ENCODE measurements around the gene OLFML2A. TPM values are rescaled to one million over a fixed set of nuclear protein-coding genes. Genes with fewer than 3 reads are reported as not detected.

Gene OLFML2A
- total and polyA plus RNA-seq, 2 donors (not counting 1 experiment from before 2014, with no cell fraction given) = 0.76 to 0.88 TPM

GRCh38 chr9:124789531-124789930 lies 12.6 kb downstream of the OLFML2A start:
- no peak for ATAC-seq (ENCODE audit: low read depth)
- Histone ChIP-seq H4K20me1 (ENCODE audit: control insufficient read depth, insufficient read depth, low read length, poor library complexity, severe bottlenecking) (no peaks in the 10 kb centered on the region), H3K4me3 (ENCODE audit: control extremely low read depth in 1 of 5, extremely low read depth in 1 of 5, insufficient read depth in 1 of 5, low read depth in 2 of 5, low read length in 4 of 5) (no peak overlapping the region), H3K9me3 (ENCODE audit: control extremely low read depth in 1 of 3, control insufficient read depth in 2 of 3, insufficient read depth in 1 of 3, low read length in 2 of 3) (no peaks in the 10 kb centered on the region), H3K27ac (ENCODE audit: low read length in 2 of 2) (no peak overlapping the region), H3K4me1 (ENCODE audit: control insufficient read depth in 2 of 2, insufficient read depth in 2 of 2, low read length in 2 of 2) (peaks cover 12 to 15% of the 10 kb centered on the region in 2 donors), H3K79me2 (ENCODE audit: control insufficient read depth, insufficient read depth, low read length) (no peaks in the 10 kb centered on the region), H3K9ac (ENCODE audit: low read length) (no peak overlapping the region), H2AFZ (ENCODE audit: insufficient read depth, low read depth, low read length, poor library complexity, severe bottlenecking) (no peak overlapping the region), H3K27me3 (replicated peaks in 1 of 4; ENCODE audit: control extremely low read depth in 1 of 4, control insufficient read depth in 3 of 4, insufficient read depth in 4 of 4, low read length in 3 of 4) (no peaks in the 10 kb centered on the region), H3K4me2 (replicated peaks; ENCODE audit: low read depth, low read length, poor library complexity, severe bottlenecking) (no peak overlapping the region), H3K36me3 (replicated peaks in 1 of 2; ENCODE audit: control extremely low read depth in 1 of 2, control insufficient read depth in 1 of 2, extremely low read depth in 1 of 2, insufficient read depth in 2 of 2, low read length in 1 of 2) (no peaks in the 10 kb centered on the region)
- no peaks in the 10 kb centered on the region for H3K27me3 Mint-ChIP-seq
- ChIA-PET POLR2A (no interaction called here), CTCF (interaction anchor here (1.1 kb wide), 1 partner anchor 64 kb away, joined by 3 read pairs; the partner anchor contains the start of gene WDR38)
- no peak overlapping the region for H3K27ac Mint-ChIP-seq
- no peak for DNase-seq
- WGBS (ENCODE audit: insufficient coverage) = 67% methylated on average over 2 of the region's 2 CpGs
- peaks cover 16% of the 10 kb centered on the region for H3K4me1 Mint-ChIP-seq
- no peak for TF ChIP-seq EZH2 (IDR thresholded peaks at IDR 0.05; ENCODE audit: borderline replicate concordance, insufficient read depth, low read depth, low read length, poor library complexity, severe bottlenecking)
- TF ChIP-seq, protein P1, sequence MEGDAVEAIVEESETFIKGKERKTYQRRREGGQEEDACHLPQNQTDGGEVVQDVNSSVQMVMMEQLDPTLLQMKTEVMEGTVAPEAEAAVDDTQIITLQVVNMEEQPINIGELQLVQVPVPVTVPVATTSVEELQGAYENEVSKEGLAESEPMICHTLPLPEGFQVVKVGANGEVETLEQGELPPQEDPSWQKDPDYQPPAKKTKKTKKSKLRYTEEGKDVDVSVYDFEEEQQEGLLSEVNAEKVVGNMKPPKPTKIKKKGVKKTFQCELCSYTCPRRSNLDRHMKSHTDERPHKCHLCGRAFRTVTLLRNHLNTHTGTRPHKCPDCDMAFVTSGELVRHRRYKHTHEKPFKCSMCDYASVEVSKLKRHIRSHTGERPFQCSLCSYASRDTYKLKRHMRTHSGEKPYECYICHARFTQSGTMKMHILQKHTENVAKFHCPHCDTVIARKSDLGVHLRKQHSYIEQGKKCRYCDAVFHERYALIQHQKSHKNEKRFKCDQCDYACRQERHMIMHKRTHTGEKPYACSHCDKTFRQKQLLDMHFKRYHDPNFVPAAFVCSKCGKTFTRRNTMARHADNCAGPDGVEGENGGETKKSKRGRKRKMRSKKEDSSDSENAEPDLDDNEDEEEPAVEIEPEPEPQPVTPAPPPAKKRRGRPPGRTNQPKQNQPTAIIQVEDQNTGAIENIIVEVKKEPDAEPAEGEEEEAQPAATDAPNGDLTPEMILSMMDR (IDR thresholded peaks at IDR 0.05) = no peak
- H3K4me3 Mint-ChIP-seq = no peak overlapping the region
- H3K9me3 Mint-ChIP-seq (ENCODE audit: insufficient read depth) = no peaks in the 10 kb centered on the region
- intact Hi-C loops (cut with micrococcal nuclease) = no loop called here

DNA sequence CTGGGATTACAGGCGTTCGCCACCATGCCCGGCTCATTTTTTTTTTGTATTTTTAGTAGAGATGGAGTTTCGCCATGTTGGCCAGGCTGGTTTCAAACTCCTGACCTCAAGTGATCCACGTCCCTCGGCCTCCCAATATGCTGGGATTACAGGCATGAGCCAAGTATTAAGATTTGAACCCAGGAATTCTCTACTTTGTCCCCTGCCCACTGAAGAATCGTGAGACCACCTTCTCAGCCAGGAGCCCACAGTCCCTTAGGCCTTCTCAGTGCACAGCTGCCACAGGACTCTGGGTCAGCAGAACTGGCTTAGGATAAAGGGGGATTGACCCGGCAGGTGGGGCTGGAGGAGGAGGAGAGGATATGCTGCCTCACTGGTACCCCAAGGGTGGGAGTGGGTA lies 13.4 kb downstream of the OLFML2A start:
- H3K27ac Mint-ChIP-seq = no peak overlapping the region
- intact Hi-C loops (cut with micrococcal nuclease) = no loop called here
- no peak overlapping the region for H3K4me3 Mint-ChIP-seq
- H3K27me3 ChIP-seq (replicated peaks in 1 of 4; ENCODE audit: control extremely low read depth in 1 of 4, control insufficient read depth in 3 of 4, insufficient read depth in 4 of 4, low read length in 3 of 4) = peaks cover 0 to 4% (median 0%) of the 10 kb centered on the region in 4 experiments
- no peak overlapping the region for H3K27ac ChIP-seq (ENCODE audit: low read length in 2 of 2)
- no peak for ATAC-seq (ENCODE audit: low read depth)
- DNase-seq = no peak
- H3K36me3 ChIP-seq (replicated peaks in 1 of 2; ENCODE audit: control extremely low read depth in 1 of 2, control insufficient read depth in 1 of 2, extremely low read depth in 1 of 2, insufficient read depth in 2 of 2, low read length in 1 of 2) = no peaks in the 10 kb centered on the region
- peaks cover 16% of the 10 kb centered on the region for H3K4me1 Mint-ChIP-seq
- ChIA-PET POLR2A (no interaction called here), CTCF (interaction anchor here (1.1 kb wide), 1 partner anchor 63 kb away, joined by 3 read pairs; the partner anchor contains the start of gene WDR38)
- H3K9me3 Mint-ChIP-seq (ENCODE audit: insufficient read depth) = no peaks in the 10 kb centered on the region
- H4K20me1 ChIP-seq (ENCODE audit: control insufficient read depth, insufficient read depth, low read length, poor library complexity, severe bottlenecking) = no peaks in the 10 kb centered on the region
- H3K9me3 ChIP-seq (ENCODE audit: control extremely low read depth in 1 of 3, control insufficient read depth in 2 of 3, insufficient read depth in 1 of 3, low read length in 2 of 3) = no peaks in the 10 kb centered on the region
- H3K79me2 ChIP-seq (ENCODE audit: control insufficient read depth, insufficient read depth, low read length) = no peaks in the 10 kb centered on the region
- H3K4me1 ChIP-seq (ENCODE audit: control insufficient read depth in 2 of 2, insufficient read depth in 2 of 2, low read length in 2 of 2) = peaks cover 12 to 15% of the 10 kb centered on the region in 2 donors
- H3K4me2 ChIP-seq (replicated peaks; ENCODE audit: low read depth, low read length, poor library complexity, severe bottlenecking) = no peak overlapping the region
- no peak for TF ChIP-seq EZH2 (IDR thresholded peaks at IDR 0.05; ENCODE audit: borderline replicate concordance, insufficient read depth, low read depth, low read length, poor library complexity, severe bottlenecking)
- TF ChIP-seq, protein P1 (IDR thresholded peaks at IDR 0.05) = no peak
- no peaks in the 10 kb centered on the region for H3K27me3 Mint-ChIP-seq
- no peak overlapping the region for H2AFZ ChIP-seq (ENCODE audit: insufficient read depth, low read depth, low read length, poor library complexity, severe bottlenecking)
- WGBS (ENCODE audit: insufficient coverage) = 90% methylated on average over 5 of the region's 8 CpGs
- no peak overlapping the region for H3K4me3 ChIP-seq (ENCODE audit: control extremely low read depth in 1 of 5, extremely low read depth in 1 of 5, insufficient read depth in 1 of 5, low read depth in 2 of 5, low read length in 4 of 5)
- no peak overlapping the region for H3K9ac ChIP-seq (ENCODE audit: low read length)

Measured in B cell (primary cell).